ENCODE measurements around the gene PAQR6.

Gene PAQR6

DNA sequence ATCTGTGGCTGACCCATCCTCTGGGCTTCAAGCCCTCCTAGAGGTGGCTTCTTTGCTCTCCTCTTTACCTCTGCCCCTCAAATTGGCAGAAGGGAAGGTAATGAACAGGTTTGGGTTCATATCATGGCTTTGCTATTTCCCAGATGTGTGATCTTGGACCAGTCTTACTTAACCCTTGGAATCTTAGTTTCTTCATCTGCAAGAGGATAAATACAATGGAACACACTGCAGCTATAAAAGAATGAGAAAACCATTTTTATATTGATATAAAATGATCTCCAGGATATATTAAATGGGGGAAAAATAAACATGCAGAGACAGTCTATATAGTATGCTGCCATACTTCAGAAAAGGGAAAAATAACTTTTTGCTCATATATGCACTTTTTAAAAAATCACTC lies 42.0 kb upstream of the PAQR6 start:
- in situ Hi-C loops (cut with MboI; ENCODE audit: low pct_unique_long_range_greater_than_20kb, low sequenced_read_pairs, unreplicated experiment), result no loop called here
- DNase-seq (ENCODE audit: low spot score), result no peak
- TF ChIP-seq, protein P1, sequence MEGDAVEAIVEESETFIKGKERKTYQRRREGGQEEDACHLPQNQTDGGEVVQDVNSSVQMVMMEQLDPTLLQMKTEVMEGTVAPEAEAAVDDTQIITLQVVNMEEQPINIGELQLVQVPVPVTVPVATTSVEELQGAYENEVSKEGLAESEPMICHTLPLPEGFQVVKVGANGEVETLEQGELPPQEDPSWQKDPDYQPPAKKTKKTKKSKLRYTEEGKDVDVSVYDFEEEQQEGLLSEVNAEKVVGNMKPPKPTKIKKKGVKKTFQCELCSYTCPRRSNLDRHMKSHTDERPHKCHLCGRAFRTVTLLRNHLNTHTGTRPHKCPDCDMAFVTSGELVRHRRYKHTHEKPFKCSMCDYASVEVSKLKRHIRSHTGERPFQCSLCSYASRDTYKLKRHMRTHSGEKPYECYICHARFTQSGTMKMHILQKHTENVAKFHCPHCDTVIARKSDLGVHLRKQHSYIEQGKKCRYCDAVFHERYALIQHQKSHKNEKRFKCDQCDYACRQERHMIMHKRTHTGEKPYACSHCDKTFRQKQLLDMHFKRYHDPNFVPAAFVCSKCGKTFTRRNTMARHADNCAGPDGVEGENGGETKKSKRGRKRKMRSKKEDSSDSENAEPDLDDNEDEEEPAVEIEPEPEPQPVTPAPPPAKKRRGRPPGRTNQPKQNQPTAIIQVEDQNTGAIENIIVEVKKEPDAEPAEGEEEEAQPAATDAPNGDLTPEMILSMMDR (IDR thresholded peaks at IDR 0.05; ENCODE audit: extremely low read depth, insufficient read depth, missing control alignments), result no peak

DNA sequence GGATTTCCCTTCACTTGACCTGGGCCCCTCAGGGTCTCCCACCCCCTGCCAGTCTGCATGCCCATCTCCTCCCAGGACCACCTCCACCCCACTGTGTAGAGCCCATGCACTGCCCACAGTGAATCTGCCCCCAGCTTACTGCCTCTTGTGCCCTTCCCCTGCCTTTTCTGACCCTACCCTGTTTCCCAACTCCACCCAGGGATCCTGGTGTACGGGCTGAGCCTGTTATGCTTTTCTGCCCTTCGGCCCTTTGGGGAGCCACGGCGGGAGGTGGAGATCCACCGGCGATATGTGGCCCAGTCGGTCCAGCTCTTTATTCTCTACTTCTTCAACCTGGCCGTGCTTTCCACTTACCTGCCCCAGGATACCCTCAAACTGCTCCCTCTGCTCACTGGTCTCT lies 38.2 kb upstream of the PAQR6 start:
- DNase-seq (ENCODE audit: low spot score), result no peak
- in situ Hi-C loops (cut with MboI; ENCODE audit: low pct_unique_long_range_greater_than_20kb, low sequenced_read_pairs, unreplicated experiment), result no loop called here
- TF ChIP-seq, protein P1 (IDR thresholded peaks at IDR 0.05; ENCODE audit: extremely low read depth, insufficient read depth, missing control alignments), result no peak

DNA sequence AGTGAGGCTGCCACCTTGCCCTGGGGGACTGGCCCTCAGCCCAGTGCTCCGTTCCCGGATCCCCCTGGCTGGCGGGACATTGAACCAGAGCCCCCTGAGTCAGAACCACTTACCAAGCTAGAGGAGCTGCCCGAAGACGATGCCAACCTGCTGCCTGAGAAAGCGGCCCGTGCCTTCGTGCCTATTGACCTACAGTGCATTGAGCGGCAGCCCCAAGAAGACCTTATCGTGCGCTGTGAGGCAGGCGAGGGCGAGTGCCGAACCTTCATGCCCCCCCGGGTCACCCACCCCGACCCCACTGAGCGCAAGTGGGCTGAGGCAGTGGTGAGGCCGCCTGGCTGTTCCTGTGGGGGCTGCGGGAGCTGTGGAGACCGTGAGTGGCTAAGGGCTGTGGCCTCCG lies 37.6 kb upstream of the PAQR6 start:
- no peak for DNase-seq (ENCODE audit: low spot score)
- in situ Hi-C loops (cut with MboI; ENCODE audit: low pct_unique_long_range_greater_than_20kb, low sequenced_read_pairs, unreplicated experiment), result no loop called here
- TF ChIP-seq, protein P1 (IDR thresholded peaks at IDR 0.05; ENCODE audit: extremely low read depth, insufficient read depth, missing control alignments), result no peak

DNA sequence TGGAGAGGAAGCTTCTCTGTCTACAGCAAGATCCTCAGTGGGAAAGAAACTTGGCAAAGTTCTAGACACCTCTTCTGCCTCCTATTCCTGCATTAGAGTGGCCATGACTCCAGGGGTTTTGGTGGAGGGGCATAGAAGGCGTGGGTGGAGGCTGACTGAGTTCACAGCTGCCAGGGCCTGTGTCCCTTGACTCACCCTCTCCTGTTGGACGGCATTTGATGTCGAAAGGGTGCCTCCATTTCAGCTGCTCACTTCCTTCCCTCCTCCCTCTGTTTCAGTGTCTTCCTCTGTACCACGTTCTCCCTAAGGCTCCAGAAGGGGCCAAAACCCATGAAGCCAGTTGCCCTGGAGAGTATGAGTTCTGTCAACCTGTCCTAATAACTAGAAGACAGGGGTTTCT lies 36.9 kb upstream of the PAQR6 start:
- TF ChIP-seq, protein P1 (IDR thresholded peaks at IDR 0.05; ENCODE audit: extremely low read depth, insufficient read depth, missing control alignments), result no peak
- in situ Hi-C loops (cut with MboI; ENCODE audit: low pct_unique_long_range_greater_than_20kb, low sequenced_read_pairs, unreplicated experiment), result no loop called here
- DNase-seq (ENCODE audit: low spot score), result no peak

DNA sequence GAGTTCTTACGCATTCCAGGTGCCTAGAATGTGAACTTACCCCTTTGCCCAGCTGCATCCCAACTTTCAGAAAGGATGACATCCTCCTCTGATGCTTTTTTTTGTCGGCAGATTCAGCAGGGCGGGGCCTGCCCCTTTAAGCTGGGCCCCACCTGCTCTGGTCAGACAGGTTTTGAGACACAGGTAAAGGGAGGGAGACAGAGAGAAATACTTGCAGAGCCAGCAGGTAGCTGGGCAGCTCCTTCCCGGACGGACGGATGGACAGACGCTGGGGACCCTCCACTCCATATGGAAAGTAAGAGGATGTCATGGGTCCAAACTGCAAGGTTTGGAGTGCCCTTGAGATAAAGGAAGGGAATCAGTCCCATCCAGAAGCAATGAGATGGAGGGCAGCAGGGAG lies 36.3 kb upstream of the PAQR6 start, which contains the start of gene TMEM79:
Gene TMEM79, plus strand, starts transcription at position 214 of the 400 bp plus-strand sequence. CDS start 902 bp downstream, outside the sequence.
- TF ChIP-seq, protein P1 (IDR thresholded peaks at IDR 0.05; ENCODE audit: extremely low read depth, insufficient read depth, missing control alignments), result no peak
- in situ Hi-C loops (cut with MboI; ENCODE audit: low pct_unique_long_range_greater_than_20kb, low sequenced_read_pairs, unreplicated experiment), result no loop called here
- DNase-seq (ENCODE audit: low spot score), result no peak

DNA sequence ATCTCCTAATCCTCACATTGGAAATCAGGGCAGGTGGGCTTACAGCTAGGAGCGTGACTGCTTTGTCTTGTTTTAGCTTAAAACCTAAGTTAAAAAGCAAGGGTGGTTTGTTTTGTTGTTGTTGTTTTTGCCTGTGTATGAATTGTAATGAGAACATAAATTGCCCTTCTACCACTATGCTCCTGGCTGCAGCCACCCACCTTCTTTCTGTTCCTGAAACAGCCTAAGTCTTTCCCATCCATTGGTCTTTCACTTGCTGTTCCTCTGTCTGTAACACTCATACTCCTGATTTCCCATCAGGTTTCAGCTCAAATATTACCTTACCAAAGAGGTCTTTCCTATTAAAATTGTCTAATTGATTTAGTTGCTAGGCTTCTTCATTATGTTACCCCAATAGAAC lies 35.7 kb upstream of the PAQR6 start:
- DNase-seq (ENCODE audit: low spot score), result no peak
- in situ Hi-C loops (cut with MboI; ENCODE audit: low pct_unique_long_range_greater_than_20kb, low sequenced_read_pairs, unreplicated experiment), result no loop called here
- TF ChIP-seq, protein P1 (IDR thresholded peaks at IDR 0.05; ENCODE audit: extremely low read depth, insufficient read depth, missing control alignments), result no peak
